GM23338 (cell line): ENCODE results near the gene SPATC1L. TPM values are rescaled to one million over a fixed set of nuclear protein-coding genes. Genes with fewer than 3 reads are reported as not detected.
"Not testable (repeated sequence)": the region's sequence is repeated elsewhere in the genome, so short reads cannot be mapped to it uniquely, and the experiment has no call there.

Experiments used
- ATAC-seq: fragments of 200-7000 bp; cut with Tn5 transposase; 3 replicates; pipeline ENCODE4 v1.9.1; 2020
- DNase-seq: peaks from one replicate; pipeline ENCODE4 v3.0.0-alpha.2; 2015; ENCODE audit warnings: low spot score
- H2AFZ ChIP-seq: fragments of 200-600 bp; sonication (generic); 2 replicates; pipeline ENCODE4 v1.8.0; 2016; ENCODE audit warnings: antibody characterized with exemption, mild to moderate bottlenecking, moderate library complexity
- H3F3A ChIP-seq: fragments of 200-600 bp; sonication (generic); replicated peaks from 2 replicates; pipeline ENCODE4 v1.8.0; 2017; ENCODE audit warnings: antibody characterized with exemption, mixed run types, low read depth
- H3K27ac ChIP-seq: fragments of 200-600 bp; sonication (generic); 2 replicates; pipeline ENCODE4 v1.6.1; 2016; ENCODE audit warnings: low read depth
- H3K27me3 ChIP-seq: fragments of 200-600 bp; sonication (generic); 2 replicates; pipeline ENCODE4 v1.8.0; 2016; ENCODE audit warnings: mild to moderate bottlenecking, mixed run types, moderate library complexity; ENCODE audit not compliant: insufficient read depth
- H3K36me3 ChIP-seq: fragments of 200-600 bp; sonication (generic); 2 replicates; pipeline ENCODE4 v1.8.0; 2016; ENCODE audit warnings: mild to moderate bottlenecking; ENCODE audit not compliant: insufficient read depth
- H3K4me1 ChIP-seq: fragments of 200-600 bp; sonication (generic); 2 replicates; pipeline ENCODE4 v1.8.0; 2016; ENCODE audit warnings: mild to moderate bottlenecking, moderate library complexity; ENCODE audit not compliant: insufficient read depth
- H3K4me2 ChIP-seq: fragments of 200-600 bp; sonication (generic); 2 replicates; pipeline ENCODE4 v1.7.1; 2017; ENCODE audit warnings: mixed run types
- H3K4me3 ChIP-seq: fragments of 200-600 bp; sonication (generic); 2 replicates; pipeline ENCODE4 v1.6.1; 2016; ENCODE audit warnings: mixed run types
- H3K79me2 ChIP-seq: fragments of 200-600 bp; sonication (generic); replicated peaks from 2 replicates; pipeline ENCODE4 v1.8.0; 2017; ENCODE audit warnings: mild to moderate bottlenecking; ENCODE audit not compliant: insufficient read depth
- H3K9me2 ChIP-seq: fragments of 200-600 bp; sonication (generic); 2 replicates; pipeline ENCODE4 v1.8.0; 2017; ENCODE audit not compliant: insufficient read depth
- H4K20me1 ChIP-seq: fragments of 200-600 bp; sonication (generic); replicated peaks from 2 replicates; pipeline ENCODE4 v1.8.0; 2017; ENCODE audit warnings: mild to moderate bottlenecking; ENCODE audit not compliant: insufficient read depth
- H3K27ac Mint-ChIP-seq: 2 replicates; pipeline ENCODE4 v1.8.0; 2020; ENCODE audit warnings: inconsistent platforms, mild to moderate bottlenecking, moderate library complexity, mixed read lengths
- H3K27me3 Mint-ChIP-seq: 3 replicates; pipeline ENCODE4 v1.8.0; 2022; ENCODE audit warnings: low read depth, mild to moderate bottlenecking, moderate library complexity, mixed read lengths, inconsistent platforms; ENCODE audit not compliant: insufficient read depth, poor library complexity
- H3K36me3 Mint-ChIP-seq: 3 replicates; pipeline ENCODE4 v1.8.0; 2021; ENCODE audit warnings: low read depth, mild to moderate bottlenecking, inconsistent platforms, moderate library complexity, mixed read lengths
- H3K4me1 Mint-ChIP-seq: 3 replicates; pipeline ENCODE4 v1.8.0; 2020; ENCODE audit warnings: mild to moderate bottlenecking, inconsistent platforms, mixed read lengths
- H3K4me3 Mint-ChIP-seq: 3 replicates; pipeline ENCODE4 v1.8.0; 2021; ENCODE audit warnings: moderate library complexity, mild to moderate bottlenecking, inconsistent platforms, mixed read lengths
- H3K9me3 Mint-ChIP-seq: 3 replicates; pipeline ENCODE4 v1.8.0; 2020; ENCODE audit warnings: moderate library complexity, mild to moderate bottlenecking, inconsistent platforms, mixed read lengths
- CREB1 ChIP-seq: fragments of 250-450 bp; sonication (Bioruptor Pico); IDR thresholded peaks from 2 replicates; pipeline ENCODE4 v1.5.0; 2020; ENCODE audit warnings: low read depth, mild to moderate bottlenecking, moderate library complexity
- NANOG ChIP-seq: IDR thresholded peaks from 2 replicates; pipeline ENCODE4 v1.6.1; 2016; ENCODE audit warnings: antibody characterized with exemption, borderline replicate concordance
- polyA plus RNA-seq: library from polyadenylated mRNA; unstranded; fragments of >200 nt; fragmentation: Nextera tagmentation; extraction: Ambion mirVana; gene quantifications from 2 replicates; pipeline ENCODE4 v1.2.1, GENCODE V29; 2016
- total RNA-seq: library from RNA; depleted of rRNA; stranded (reverse); fragments of >200 nt; shearing (Covaris generic); gene quantifications from 2 replicates; pipeline ENCODE4 v1.2.3, GENCODE V29; 2014
- TF ChIP-seq, protein P1 (sequence below): fragments of 250-450 bp; sonication (Bioruptor Pico); IDR thresholded peaks from 2 replicates; pipeline ENCODE4 v1.5.0; 2020; ENCODE audit warnings: mild to moderate bottlenecking, moderate library complexity
- TF ChIP-seq, protein P2 (sequence below): IDR thresholded peaks from one replicate; pipeline ENCODE4 v1.6.1; 2018; ENCODE audit warnings: antibody characterized with exemption; ENCODE audit not compliant: unreplicated experiment

Gene SPATC1L
- total and polyA plus RNA-seq, 2 experiments from 2014 or later: 37.6 to 70.2 TPM

DNA sequence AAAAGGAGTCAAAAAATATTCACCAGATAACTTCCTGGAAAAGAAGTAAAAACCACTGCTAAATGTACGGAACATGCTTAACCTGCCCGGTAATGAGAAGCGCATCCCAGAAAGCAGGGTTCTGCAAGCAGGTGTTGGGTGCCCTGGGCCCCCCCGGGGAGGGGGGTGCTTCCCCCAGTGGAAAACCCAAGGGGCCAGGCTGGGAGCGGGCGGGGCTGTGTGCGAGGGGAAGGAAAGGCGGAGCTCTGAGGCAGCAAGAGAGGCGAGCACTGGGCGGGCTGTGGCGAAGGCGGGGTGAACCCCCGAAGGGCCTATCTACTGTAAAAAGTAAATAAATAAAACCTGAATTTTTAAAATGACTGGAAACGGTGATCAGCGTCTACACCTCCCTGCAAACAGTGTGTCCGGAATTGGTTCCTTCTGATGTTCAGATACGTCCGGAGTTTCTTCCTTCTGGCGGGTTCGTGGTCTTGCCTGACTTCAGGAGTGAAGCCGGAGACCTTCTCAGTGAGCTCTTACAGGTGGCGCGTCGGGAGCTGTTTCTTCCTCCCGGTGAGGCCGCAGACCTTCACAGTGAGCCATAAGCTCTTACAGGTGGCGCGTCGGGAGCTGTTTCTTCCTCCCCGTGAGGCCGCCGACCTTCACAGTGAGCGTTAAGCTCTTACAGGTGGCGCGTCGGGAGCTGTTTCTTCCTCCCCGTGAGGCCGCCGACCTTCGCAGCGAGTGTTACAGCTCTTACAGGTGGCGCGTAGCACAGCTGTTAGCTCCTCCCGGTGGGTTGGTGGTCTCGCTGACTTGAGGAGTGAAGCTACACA lies 42.3 kb downstream of the SPATC1L start (continued):
- TF ChIP-seq, protein P1, sequence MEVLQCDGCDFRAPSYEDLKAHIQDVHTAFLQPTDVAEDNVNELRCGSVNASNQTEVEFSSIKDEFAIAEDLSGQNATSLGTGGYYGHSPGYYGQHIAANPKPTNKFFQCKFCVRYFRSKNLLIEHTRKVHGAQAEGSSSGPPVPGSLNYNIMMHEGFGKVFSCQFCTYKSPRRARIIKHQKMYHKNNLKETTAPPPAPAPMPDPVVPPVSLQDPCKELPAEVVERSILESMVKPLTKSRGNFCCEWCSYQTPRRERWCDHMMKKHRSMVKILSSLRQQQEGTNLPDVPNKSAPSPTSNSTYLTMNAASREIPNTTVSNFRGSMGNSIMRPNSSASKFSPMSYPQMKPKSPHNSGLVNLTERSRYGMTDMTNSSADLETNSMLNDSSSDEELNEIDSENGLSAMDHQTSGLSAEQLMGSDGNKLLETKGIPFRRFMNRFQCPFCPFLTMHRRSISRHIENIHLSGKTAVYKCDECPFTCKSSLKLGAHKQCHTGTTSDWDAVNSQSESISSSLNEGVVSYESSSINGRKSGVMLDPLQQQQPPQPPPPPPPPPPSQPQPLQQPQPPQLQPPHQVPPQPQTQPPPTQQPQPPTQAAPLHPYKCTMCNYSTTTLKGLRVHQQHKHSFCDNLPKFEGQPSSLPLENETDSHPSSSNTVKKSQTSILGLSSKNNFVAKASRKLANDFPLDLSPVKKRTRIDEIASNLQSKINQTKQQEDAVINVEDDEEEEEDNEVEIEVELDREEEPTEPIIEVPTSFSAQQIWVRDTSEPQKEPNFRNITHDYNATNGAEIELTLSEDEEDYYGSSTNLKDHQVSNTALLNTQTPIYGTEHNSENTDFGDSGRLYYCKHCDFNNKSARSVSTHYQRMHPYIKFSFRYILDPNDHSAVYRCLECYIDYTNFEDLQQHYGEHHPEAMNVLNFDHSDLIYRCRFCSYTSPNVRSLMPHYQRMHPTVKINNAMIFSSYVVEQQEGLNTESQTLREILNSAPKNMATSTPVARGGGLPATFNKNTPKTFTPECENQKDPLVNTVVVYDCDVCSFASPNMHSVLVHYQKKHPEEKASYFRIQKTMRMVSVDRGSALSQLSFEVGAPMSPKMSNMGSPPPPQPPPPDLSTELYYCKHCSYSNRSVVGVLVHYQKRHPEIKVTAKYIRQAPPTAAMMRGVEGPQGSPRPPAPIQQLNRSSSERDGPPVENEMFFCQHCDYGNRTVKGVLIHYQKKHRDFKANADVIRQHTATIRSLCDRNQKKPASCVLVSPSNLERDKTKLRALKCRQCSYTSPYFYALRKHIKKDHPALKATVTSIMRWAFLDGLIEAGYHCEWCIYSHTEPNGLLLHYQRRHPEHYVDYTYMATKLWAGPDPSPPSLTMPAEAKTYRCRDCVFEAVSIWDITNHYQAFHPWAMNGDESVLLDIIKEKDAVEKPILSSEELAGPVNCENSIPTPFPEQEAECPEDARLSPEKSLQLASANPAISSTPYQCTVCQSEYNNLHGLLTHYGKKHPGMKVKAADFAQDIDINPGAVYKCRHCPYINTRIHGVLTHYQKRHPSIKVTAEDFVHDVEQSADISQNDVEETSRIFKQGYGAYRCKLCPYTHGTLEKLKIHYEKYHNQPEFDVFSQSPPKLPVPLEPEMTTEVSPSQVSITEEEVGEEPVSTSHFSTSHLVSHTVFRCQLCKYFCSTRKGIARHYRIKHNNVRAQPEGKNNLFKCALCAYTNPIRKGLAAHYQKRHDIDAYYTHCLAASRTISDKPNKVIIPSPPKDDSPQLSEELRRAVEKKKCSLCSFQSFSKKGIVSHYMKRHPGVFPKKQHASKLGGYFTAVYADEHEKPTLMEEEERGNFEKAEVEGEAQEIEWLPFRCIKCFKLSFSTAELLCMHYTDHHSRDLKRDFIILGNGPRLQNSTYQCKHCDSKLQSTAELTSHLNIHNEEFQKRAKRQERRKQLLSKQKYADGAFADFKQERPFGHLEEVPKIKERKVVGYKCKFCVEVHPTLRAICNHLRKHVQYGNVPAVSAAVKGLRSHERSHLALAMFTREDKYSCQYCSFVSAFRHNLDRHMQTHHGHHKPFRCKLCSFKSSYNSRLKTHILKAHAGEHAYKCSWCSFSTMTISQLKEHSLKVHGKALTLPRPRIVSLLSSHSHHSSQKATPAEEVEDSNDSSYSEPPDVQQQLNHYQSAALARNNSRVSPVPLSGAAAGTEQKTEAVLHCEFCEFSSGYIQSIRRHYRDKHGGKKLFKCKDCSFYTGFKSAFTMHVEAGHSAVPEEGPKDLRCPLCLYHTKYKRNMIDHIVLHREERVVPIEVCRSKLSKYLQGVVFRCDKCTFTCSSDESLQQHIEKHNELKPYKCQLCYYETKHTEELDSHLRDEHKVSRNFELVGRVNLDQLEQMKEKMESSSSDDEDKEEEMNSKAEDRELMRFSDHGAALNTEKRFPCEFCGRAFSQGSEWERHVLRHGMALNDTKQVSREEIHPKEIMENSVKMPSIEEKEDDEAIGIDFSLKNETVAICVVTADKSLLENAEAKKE (CRISPR knock-in tag): no peak
- TF ChIP-seq, protein P2, sequence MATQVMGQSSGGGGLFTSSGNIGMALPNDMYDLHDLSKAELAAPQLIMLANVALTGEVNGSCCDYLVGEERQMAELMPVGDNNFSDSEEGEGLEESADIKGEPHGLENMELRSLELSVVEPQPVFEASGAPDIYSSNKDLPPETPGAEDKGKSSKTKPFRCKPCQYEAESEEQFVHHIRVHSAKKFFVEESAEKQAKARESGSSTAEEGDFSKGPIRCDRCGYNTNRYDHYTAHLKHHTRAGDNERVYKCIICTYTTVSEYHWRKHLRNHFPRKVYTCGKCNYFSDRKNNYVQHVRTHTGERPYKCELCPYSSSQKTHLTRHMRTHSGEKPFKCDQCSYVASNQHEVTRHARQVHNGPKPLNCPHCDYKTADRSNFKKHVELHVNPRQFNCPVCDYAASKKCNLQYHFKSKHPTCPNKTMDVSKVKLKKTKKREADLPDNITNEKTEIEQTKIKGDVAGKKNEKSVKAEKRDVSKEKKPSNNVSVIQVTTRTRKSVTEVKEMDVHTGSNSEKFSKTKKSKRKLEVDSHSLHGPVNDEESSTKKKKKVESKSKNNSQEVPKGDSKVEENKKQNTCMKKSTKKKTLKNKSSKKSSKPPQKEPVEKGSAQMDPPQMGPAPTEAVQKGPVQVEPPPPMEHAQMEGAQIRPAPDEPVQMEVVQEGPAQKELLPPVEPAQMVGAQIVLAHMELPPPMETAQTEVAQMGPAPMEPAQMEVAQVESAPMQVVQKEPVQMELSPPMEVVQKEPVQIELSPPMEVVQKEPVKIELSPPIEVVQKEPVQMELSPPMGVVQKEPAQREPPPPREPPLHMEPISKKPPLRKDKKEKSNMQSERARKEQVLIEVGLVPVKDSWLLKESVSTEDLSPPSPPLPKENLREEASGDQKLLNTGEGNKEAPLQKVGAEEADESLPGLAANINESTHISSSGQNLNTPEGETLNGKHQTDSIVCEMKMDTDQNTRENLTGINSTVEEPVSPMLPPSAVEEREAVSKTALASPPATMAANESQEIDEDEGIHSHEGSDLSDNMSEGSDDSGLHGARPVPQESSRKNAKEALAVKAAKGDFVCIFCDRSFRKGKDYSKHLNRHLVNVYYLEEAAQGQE: no peak
- TF ChIP-seq CREB1 (CRISPR knock-in tag): no peak
- TF ChIP-seq NANOG: no peak

DNA sequence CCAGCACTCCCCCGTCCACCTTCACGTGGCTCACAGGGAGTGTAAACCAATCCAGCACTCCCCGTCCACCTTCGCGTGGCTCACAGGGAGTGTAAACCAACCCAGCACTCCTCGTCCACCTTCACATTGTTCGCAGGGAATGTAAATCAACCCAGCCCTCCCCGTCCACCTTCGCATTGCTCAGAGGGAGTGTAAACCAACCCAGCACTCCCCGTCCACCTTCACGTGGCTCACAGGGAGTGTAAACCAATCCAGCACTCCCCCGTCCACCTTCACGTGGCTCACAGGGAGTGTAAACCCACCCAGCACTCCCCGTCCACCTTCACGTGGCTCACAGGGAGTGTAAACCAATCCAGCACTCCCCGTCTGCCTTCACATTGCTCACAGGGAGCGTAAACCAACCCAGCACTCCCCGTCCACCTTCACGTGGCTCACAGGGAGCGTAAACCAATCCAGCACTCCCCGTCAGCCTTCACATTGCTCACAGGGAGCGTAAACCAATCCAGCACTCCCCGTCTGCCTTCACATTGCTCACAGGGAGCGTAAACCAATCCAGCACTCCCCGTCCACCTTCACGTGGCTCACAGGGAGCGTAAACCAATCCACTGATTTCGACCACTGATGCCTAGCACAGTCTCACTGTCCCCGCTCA lies 43.8 kb downstream of the SPATC1L start:
- not testable (repeated sequence) for H3K27me3 Mint-ChIP-seq, H3K4me1 ChIP-seq, H3K27ac Mint-ChIP-seq, H2AFZ ChIP-seq, H3K36me3 ChIP-seq, H3K4me3 Mint-ChIP-seq, H3K9me2 ChIP-seq, H4K20me1 ChIP-seq, H3K4me1 Mint-ChIP-seq, H3K79me2 ChIP-seq, H3K27ac ChIP-seq, ATAC-seq, H3K4me3 ChIP-seq, DNase-seq, H3F3A ChIP-seq, H3K4me2 ChIP-seq, H3K27me3 ChIP-seq, H3K9me3 Mint-ChIP-seq
- peaks cover 15% of the 10 kb centered on the region for H3K36me3 Mint-ChIP-seq
